GM15510 (cell line): Measurements from ENCODE around the gene EDEM3.

Experiments used
- POLR2A ChIP-seq: IDR thresholded peaks from 3 replicates; pipeline ENCODE4 v1.6.1; 2011; ENCODE audit warnings: borderline replicate concordance; ENCODE audit not compliant: insufficient read length; ENCODE audit errors: extremely low read depth

Gene EDEM3

DNA sequence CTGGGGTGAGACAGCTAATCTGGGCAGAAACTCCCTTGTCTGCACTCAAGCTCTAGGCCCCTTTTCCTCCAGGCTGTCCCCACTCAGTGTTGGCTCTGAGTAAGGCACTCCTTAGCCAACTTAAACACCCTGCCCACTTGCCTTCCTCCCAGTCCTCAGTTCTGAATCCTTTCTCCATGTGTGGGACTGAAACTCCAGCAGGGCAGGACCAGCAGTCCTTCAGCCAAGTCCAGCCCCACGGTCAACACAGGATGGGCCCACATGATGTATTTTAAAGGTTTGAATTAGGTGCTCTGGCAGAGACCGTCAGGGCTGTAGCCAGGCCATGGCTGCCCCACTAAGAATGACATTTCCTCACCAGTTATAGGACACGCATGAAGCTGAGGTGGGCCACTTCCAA, 107.8 kb downstream of the EDEM3 start:
- TF ChIP-seq POLR2A, result no peak

DNA sequence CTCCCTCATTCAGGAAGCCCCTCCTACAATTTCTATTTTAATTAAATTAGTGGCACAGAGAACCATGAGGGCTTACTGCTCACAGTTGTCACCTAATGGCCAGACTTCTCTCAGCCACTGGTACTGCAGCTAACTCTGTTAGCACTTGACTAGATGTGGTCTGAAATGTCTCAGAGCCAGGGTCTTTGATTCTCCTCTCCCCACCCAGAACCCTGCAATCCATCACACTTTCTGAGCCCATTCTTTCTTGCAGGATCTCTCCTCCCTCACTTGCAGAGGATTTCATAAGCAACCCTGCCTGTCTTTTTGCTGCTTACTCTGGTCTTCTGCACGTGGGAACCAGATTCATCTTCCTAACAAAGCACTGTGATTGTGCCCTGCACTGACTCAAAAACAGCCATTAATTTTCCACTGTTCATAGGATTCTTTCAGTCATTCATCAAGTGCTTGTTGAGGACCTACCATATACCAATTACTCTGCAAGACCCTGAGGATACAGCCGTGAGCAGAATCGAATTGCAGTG, 108.4 kb downstream of the EDEM3 start:
- no peak for TF ChIP-seq POLR2A

DNA sequence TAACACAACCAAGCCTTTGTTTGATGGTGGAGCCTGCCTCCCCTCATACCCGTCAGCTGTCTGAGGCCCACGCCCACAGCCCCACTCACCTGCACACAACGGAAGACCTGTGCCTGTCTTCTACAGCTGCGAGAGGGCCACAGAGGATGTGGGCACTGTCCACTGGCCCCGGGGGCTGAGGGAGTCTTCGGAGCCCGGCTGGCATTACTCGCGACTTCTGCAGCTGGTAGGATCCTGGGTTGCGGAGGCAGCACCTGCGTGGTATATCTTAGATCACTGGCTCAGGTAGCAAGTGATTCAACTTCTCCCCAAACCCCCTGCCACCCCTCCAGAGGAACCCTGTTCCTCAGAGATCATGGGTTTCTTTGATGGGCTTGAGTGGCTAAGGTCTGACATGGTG, 109.9 kb downstream of the EDEM3 start:
- TF ChIP-seq POLR2A, result no peak

DNA sequence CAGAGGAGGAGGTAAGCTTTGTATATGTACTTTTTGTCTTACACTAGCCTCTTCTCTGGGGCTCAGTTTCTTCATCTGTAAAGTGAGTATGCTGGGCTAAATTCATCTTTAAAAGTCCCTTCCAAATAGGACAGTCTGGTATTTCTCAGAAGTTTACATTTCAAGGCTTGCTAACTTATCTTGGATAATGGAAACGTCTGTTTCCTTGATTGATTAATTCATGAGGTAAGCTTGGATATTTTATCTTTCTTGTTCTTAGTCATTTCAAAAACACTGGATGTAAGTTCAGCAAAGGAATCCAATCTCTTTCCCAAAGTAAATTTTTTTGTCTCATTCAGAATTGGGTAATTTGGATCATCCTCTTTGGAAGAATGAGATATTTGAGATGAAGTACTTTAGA, 111.0 kb downstream of the EDEM3 start:
- TF ChIP-seq POLR2A, result no peak

DNA sequence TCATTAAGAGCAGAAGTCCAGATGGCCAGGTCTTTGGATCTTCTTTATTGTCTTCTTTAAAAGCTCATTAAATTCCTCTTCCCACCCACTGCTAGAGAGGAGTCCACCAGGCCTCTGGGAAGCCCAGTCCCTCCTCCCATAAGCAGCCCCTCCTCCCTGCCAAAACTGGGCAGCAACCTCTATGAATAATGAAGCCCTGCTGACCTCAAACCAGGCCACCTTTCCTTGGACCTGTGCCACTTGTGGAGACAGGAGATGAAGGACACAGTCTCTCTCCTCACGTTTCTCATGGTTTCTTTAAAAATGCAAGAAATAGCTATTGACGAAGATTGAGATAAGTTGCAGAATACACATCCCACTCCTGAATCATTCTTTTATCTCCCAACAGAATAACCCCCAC, 112.8 kb downstream of the EDEM3 start:
- TF ChIP-seq POLR2A, result no peak

DNA sequence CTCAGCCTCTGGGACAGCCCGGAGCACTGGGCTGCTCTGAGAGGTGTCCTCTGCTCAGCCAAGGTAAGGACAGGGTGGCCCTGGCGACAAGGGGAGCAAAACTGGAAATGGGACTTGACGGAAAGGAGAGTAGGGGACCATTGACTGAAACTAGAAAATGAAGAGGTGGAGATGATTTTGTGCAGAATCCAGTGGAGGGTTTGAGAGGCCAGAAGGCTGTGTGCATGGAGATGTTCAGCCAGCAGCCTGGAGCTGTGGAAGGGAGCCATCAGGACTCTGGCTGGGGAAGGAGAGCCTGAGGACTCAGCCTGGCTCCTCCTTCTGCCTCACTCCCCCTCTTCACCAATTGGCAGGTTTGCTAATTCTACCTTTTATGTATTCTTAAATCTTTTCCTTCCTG, 114.2 kb downstream of the EDEM3 start:
- TF ChIP-seq POLR2A, result no peak
